Body of pancreas (tissue), 4 donors: ENCODE results near the gene COL18A1. TPM values are rescaled to one million over a fixed set of nuclear protein-coding genes. Genes with fewer than 3 reads are reported as not detected.

Experiments used
- ATAC-seq: fragments of 150-250 bp; one replicate; pipeline ENCODE4 v1.9.1; 2016
- DNase-seq, 4 donors: peaks; one replicate each; pipeline ENCODE4 v3.0.0-alpha.2; 2019
- H3K27ac ChIP-seq, 4 donors: fragments of 200-600 bp; sonication (generic); 1 replicate in 3 of 4; 2 replicates in 1 of 4; pipeline versions ENCODE4 v1.5.1 to v1.6.1; 2016 to 2019; ENCODE audit warnings: mild to moderate bottlenecking in 1 of 4, mixed read lengths in 1 of 4, moderate library complexity in 1 of 4
- H3K27me3 ChIP-seq, 2 donors: fragments of 200-600 bp; sonication (generic); one replicate each; pipeline ENCODE4 v1.6.0; 2016; ENCODE audit warnings: mild to moderate bottlenecking in 1 of 2
- H3K36me3 ChIP-seq, 2 donors: fragments of 200-600 bp; sonication (generic); replicated peaks in 1 of 2; 2 replicates each; pipeline ENCODE4 v1.5.1; 2016; ENCODE audit warnings: low read depth in 2 of 2; ENCODE audit not compliant: insufficient read depth in 1 of 2
- H3K4me1 ChIP-seq: fragments of 200-600 bp; sonication (generic); one replicate; pipeline ENCODE4 v1.6.0; 2016
- H3K4me3 ChIP-seq, 2 donors: fragments of 200-600 bp; sonication (generic); 1 replicate in 1 of 2; 2 replicates in 1 of 2; pipeline ENCODE4 v1.5.1; 2016 to 2019
- H3K9me3 ChIP-seq, 3 donors: fragments of 200-600 bp; sonication (generic); 1 replicate in 2 of 3; 2 replicates in 1 of 3; pipeline ENCODE4 v1.5.1; 2016
- POLR2A ChIP-seq, 3 donors: fragments of 450-650 bp; IDR thresholded peaks; one replicate each; pipeline ENCODE4 v1.6.1; 2016; ENCODE audit warnings: antibody characterized with exemption in 3 of 3, mild to moderate bottlenecking in 2 of 3
- WGBS, 2 donors: methylation state at CpG; one replicate each; pipeline ENCODE4 v1.1.5; 2017; 5-methylcytosine and 5-hydroxymethylcytosine counted together
- intact Hi-C: fragments of 100-400 bp; cut with DNase I; formaldehyde crosslinking; loops from one replicate; pipeline ENCODE4 v1.15.1; 2023
- total RNA-seq, 2 donors: library from RNA; depleted of rRNA; stranded (reverse); fragments of >200 nt; gene quantifications; one replicate each; pipeline ENCODE4 v1.1.0, GENCODE V29; 2016
- TF ChIP-seq, protein P1 (sequence below), 7 experiments: fragments of 450-650 bp in 4 of 7; fragments of 200-600 bp in 3 of 7; sonication (generic) in 3 of 7; IDR thresholded peaks; one replicate each; pipeline ENCODE4 v1.5.1; 2016 to 2019; ENCODE audit warnings: antibody characterized with exemption in 7 of 7

Gene COL18A1
- total RNA-seq, 2 donors from 2014 or later = 108 to 284 TPM

GRCh38 chr21:45401916-45402900 is 2.8 kb upstream of the COL18A1 start:
- no peaks in the 10 kb centered on the region for H3K27me3 ChIP-seq

GRCh38 chr21:45403133-45403824 is 1.7 kb upstream of the COL18A1 start:
- intact Hi-C loops = no loop called here
- no peak overlapping the region for H3K4me3 ChIP-seq
- no peaks in the 10 kb centered on the region for H3K36me3 ChIP-seq
- H3K27me3 ChIP-seq = no peaks in the 10 kb centered on the region
- peaks cover 0 to 5% (median 0%) of the 10 kb centered on the region in 3 donors for H3K9me3 ChIP-seq
- H3K4me1 ChIP-seq = peaks cover 40% of the 10 kb centered on the region
- DNase-seq = peak in 2 of 4 donors; percentile 3 to 10
- ATAC-seq = no peak
- TF ChIP-seq POLR2A (IDR thresholded peaks at IDR 0.05) = no peak
- TF ChIP-seq, protein P1, sequence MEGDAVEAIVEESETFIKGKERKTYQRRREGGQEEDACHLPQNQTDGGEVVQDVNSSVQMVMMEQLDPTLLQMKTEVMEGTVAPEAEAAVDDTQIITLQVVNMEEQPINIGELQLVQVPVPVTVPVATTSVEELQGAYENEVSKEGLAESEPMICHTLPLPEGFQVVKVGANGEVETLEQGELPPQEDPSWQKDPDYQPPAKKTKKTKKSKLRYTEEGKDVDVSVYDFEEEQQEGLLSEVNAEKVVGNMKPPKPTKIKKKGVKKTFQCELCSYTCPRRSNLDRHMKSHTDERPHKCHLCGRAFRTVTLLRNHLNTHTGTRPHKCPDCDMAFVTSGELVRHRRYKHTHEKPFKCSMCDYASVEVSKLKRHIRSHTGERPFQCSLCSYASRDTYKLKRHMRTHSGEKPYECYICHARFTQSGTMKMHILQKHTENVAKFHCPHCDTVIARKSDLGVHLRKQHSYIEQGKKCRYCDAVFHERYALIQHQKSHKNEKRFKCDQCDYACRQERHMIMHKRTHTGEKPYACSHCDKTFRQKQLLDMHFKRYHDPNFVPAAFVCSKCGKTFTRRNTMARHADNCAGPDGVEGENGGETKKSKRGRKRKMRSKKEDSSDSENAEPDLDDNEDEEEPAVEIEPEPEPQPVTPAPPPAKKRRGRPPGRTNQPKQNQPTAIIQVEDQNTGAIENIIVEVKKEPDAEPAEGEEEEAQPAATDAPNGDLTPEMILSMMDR (IDR thresholded peaks at IDR 0.05) = no peak
- WGBS, 2 donors = 69 to 76% methylated on average over 4 to 7 of the region's 7 CpGs
- peak overlapping the region in 3 of 4 donors; percentile 79 to 85 (median 85) for H3K27ac ChIP-seq

More at GRCh38 chr21:45401916-45402900, 2.8 kb upstream of the COL18A1 start:
- Histone ChIP-seq H3K9me3 (peaks cover 0 to 5% (median 0%) of the 10 kb centered on the region in 3 donors), H3K4me1 (peaks cover 29% of the 10 kb centered on the region), H3K36me3 (no peaks in the 10 kb centered on the region), H3K27ac (no peak overlapping the region), H3K4me3 (no peak overlapping the region)
- ATAC-seq = no peak
- DNase-seq = peak in 2 of 4 donors; percentile 4 to 8
- intact Hi-C loops = no loop called here
- WGBS, 2 donors = 82 to 88% methylated on average over 16 to 17 of the region's 17 CpGs
- TF ChIP-seq, protein P1 (IDR thresholded peaks at IDR 0.05) = no peak
- no peak for TF ChIP-seq POLR2A (IDR thresholded peaks at IDR 0.05)

- no peaks in the 10 kb centered on the region for H3K27me3 ChIP-seq
- peak overlapping the region; percentile 47 to 85 (median 82) for H3K27ac ChIP-seq
- no peaks in the 10 kb centered on the region for H3K36me3 ChIP-seq
- intact Hi-C loops = no loop called here
- 13 to 19% methylated on average over 32 to 39 of the region's 39 CpGs for WGBS, 2 donors
- DNase-seq (peak; percentile 47 to 61 (median 50)), ATAC-seq (peak; percentile 28)
- TF ChIP-seq, protein P1 (IDR thresholded peaks at IDR 0.05) = peak in 1 of 7 experiments; percentile 6
- TF ChIP-seq POLR2A (IDR thresholded peaks at IDR 0.05) = peak in 2 of 3 donors; percentile 26 to 41
- H3K4me3 ChIP-seq = no peak overlapping the region
- H3K9me3 ChIP-seq = peaks cover 0 to 5% (median 0%) of the 10 kb centered on the region in 3 donors
- peaks cover 48% of the 10 kb centered on the region for H3K4me1 ChIP-seq
Observed at GRCh38 chr21:45403825-45404729, 888 bp upstream of the COL18A1 start.

DNA sequence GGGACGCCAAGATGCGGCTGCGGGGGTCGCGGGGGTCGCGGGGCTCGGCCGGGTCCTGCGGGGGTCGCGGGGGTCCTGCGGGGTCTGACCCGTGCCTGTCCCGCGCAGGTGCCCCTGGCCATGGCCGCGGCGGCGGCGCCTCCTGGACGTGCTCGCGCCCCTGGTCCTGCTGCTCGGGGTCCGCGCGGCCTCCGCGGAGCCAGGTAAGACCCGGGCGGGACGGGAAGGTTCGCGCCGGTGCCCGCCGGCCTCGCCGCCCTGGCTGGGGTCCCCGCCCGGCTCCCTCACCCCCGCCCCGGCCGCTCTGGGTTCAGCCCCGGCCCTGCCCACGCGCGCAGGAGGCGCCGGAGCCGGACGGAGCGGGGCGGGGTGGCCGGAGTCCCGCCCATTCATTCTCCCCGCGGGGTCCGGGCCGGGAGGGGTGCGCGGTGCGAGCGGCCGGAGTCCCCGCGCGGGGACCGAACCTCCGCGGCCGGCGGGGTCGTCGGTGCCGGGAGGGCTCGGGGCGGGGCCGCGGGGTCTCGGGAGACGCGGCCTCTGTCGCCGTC is 380 bp downstream of the COL18A1 start:
- DNase-seq (peak in 3 of 4 donors; percentile 35 to 41 (median 41)), ATAC-seq (peak; percentile 49)
- Histone ChIP-seq H3K4me1 (peaks cover 60% of the 10 kb centered on the region), H3K36me3 (no peaks in the 10 kb centered on the region), H3K4me3 (no peak overlapping the region), H3K27me3 (no peaks in the 10 kb centered on the region), H3K9me3 (peaks cover 0 to 5% (median 0%) of the 10 kb centered on the region in 3 donors), H3K27ac (peak overlapping the region; percentile 77 to 95 (median 87))
- intact Hi-C loops = no loop called here
- TF ChIP-seq, protein P1 (IDR thresholded peaks at IDR 0.05) = no peak
- no peak for TF ChIP-seq POLR2A (IDR thresholded peaks at IDR 0.05)
- 3% methylated on average over 55 of the region's 86 CpGs; no CpG with 5 or more reads in 1 of the 2 donors for WGBS, 2 donors
